ENCODE data around the gene CLCN6. TPM values are rescaled to one million over a fixed set of nuclear protein-coding genes. Genes with fewer than 3 reads are reported as not detected.

CLCN6 gene
- polyA plus RNA-seq, 3 donors: 3.8 to 37.1 (median 4.2) TPM

DNA sequence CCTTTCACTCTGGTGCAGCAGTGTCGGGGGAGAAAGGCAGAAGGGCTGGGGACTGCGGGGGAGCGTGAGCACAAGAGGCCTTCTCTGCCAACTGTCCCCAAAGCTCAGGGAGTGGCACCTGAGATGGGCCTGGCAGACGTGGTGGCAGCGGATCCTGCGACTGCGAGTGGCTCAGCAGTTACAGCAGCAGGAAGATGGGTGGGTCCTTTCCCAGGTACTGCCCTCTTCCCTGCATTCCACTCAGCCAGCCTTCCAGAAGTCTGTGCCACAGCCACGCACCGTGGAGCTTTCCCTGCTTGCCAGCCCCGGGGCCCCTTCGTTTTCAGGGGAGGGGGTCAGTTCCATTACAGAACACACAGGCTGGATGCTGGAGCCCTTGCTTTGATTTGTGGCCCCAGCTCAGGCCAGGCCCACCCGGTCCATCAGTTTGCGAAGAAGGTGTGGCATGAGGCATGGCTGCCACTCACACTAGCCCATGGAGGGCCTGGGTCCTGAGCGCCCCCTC, 17.4 kb upstream of the CLCN6 start:
- intact Hi-C loops (cut with micrococcal nuclease): loop anchor here in 1 of 2 donors (5.0 kb wide), 1 partner anchor 34 kb away; no protein-coding TSS in a partner anchor
- H3K27me3 ChIP-seq (ENCODE audit: control insufficient read depth in 2 of 2, insufficient read depth in 2 of 2, low read length in 2 of 2): no peaks in the 10 kb centered on the region
- no peak overlapping the region for H3K4me2 ChIP-seq (replicated peaks; ENCODE audit: extremely low read depth, low read length, poor library complexity, severe bottlenecking)
- H3K4me1 Mint-ChIP-seq: peaks cover 54% of the 10 kb centered on the region
- peaks cover 2 to 13% (median 2%) of the 10 kb centered on the region in 3 donors for H3K27me3 Mint-ChIP-seq (ENCODE audit: low read depth in 3 of 3)
- no peak overlapping the region for H2AFZ ChIP-seq (ENCODE audit: insufficient read depth, low read depth, low read length, poor library complexity, severe bottlenecking)
- H4K20me1 ChIP-seq (ENCODE audit: insufficient read depth, low read length): no peaks in the 10 kb centered on the region
- peaks cover 43 to 55% of the 10 kb centered on the region in 2 donors for H3K4me1 ChIP-seq (ENCODE audit: control insufficient read depth in 1 of 2, insufficient read depth in 2 of 2, low read length in 2 of 2)
- no peaks in the 10 kb centered on the region for H3K9me3 Mint-ChIP-seq
- H3K36me3 Mint-ChIP-seq: peaks cover 34 to 49% of the 10 kb centered on the region in 2 donors
- H3K9ac ChIP-seq (ENCODE audit: insufficient read depth, low read length, poor library complexity, severe bottlenecking): no peak overlapping the region
- WGBS (ENCODE audit: insufficient coverage): 94% methylated on average over 13 of the region's 14 CpGs
- TF ChIP-seq, protein P1, sequence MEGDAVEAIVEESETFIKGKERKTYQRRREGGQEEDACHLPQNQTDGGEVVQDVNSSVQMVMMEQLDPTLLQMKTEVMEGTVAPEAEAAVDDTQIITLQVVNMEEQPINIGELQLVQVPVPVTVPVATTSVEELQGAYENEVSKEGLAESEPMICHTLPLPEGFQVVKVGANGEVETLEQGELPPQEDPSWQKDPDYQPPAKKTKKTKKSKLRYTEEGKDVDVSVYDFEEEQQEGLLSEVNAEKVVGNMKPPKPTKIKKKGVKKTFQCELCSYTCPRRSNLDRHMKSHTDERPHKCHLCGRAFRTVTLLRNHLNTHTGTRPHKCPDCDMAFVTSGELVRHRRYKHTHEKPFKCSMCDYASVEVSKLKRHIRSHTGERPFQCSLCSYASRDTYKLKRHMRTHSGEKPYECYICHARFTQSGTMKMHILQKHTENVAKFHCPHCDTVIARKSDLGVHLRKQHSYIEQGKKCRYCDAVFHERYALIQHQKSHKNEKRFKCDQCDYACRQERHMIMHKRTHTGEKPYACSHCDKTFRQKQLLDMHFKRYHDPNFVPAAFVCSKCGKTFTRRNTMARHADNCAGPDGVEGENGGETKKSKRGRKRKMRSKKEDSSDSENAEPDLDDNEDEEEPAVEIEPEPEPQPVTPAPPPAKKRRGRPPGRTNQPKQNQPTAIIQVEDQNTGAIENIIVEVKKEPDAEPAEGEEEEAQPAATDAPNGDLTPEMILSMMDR (IDR thresholded peaks at IDR 0.05): no peak
- H3K4me3 Mint-ChIP-seq: no peak overlapping the region
- H3K79me2 ChIP-seq (ENCODE audit: insufficient read depth, low read length): no peaks in the 10 kb centered on the region
- no peaks in the 10 kb centered on the region for H3K9me3 ChIP-seq (replicated peaks in 1 of 2; ENCODE audit: control insufficient read depth in 1 of 2, insufficient read depth in 1 of 2, low read length in 2 of 2)
- peaks cover 22 to 40% of the 10 kb centered on the region in 2 donors for H3K36me3 ChIP-seq (replicated peaks in 1 of 2; ENCODE audit: control insufficient read depth in 1 of 2, insufficient read depth in 2 of 2, low read length in 2 of 2)
- H3K4me3 ChIP-seq (replicated peaks in 1 of 3; ENCODE audit: low read depth in 2 of 3, low read length in 3 of 3): no peak overlapping the region
- H3K27ac Mint-ChIP-seq: peak overlapping the region in 4 of 7 donors; percentile 21 to 100 (median 72)
- DNase-seq: no peak
- peak overlapping the region in 1 of 2 donors; percentile 97 for H3K27ac ChIP-seq (ENCODE audit: low read depth in 1 of 2, low read length in 2 of 2)

- Histone ChIP-seq H3K27me3 (ENCODE audit: control insufficient read depth in 2 of 2, insufficient read depth in 2 of 2, low read length in 2 of 2) (no peaks in the 10 kb centered on the region), H2AFZ (ENCODE audit: insufficient read depth, low read depth, low read length, poor library complexity, severe bottlenecking) (no peak overlapping the region), H3K27ac (ENCODE audit: low read depth in 1 of 2, low read length in 2 of 2) (peak overlapping the region; percentile 94 to 97), H3K36me3 (replicated peaks in 1 of 2; ENCODE audit: control insufficient read depth in 1 of 2, insufficient read depth in 2 of 2, low read length in 2 of 2) (peaks cover 30 to 48% of the 10 kb centered on the region in 2 donors), H3K4me2 (replicated peaks; ENCODE audit: extremely low read depth, low read length, poor library complexity, severe bottlenecking) (no peak overlapping the region), H3K4me1 (ENCODE audit: control insufficient read depth in 1 of 2, insufficient read depth in 2 of 2, low read length in 2 of 2) (peaks cover 43 to 55% of the 10 kb centered on the region in 2 donors), H3K9me3 (replicated peaks in 1 of 2; ENCODE audit: control insufficient read depth in 1 of 2, insufficient read depth in 1 of 2, low read length in 2 of 2) (no peaks in the 10 kb centered on the region), H4K20me1 (ENCODE audit: insufficient read depth, low read length) (no peaks in the 10 kb centered on the region), H3K79me2 (ENCODE audit: insufficient read depth, low read length) (no peaks in the 10 kb centered on the region), H3K4me3 (replicated peaks in 1 of 3; ENCODE audit: low read depth in 2 of 3, low read length in 3 of 3) (no peak overlapping the region), H3K9ac (ENCODE audit: insufficient read depth, low read length, poor library complexity, severe bottlenecking) (peak overlapping the region; percentile 66)
- peaks cover 2 to 10% (median 2%) of the 10 kb centered on the region in 3 donors for H3K27me3 Mint-ChIP-seq (ENCODE audit: low read depth in 3 of 3)
- no peaks in the 10 kb centered on the region for H3K9me3 Mint-ChIP-seq
- 92% methylated on average over 8 of the region's 13 CpGs for WGBS (ENCODE audit: insufficient coverage)
- intact Hi-C loops (cut with micrococcal nuclease): loop anchor here (2.0 to 10.0 kb wide), 3 partner anchors 19 to 55 kb away; partner anchors contain the start of gene AGTRAP (in 1 of the 2)
- H3K4me3 Mint-ChIP-seq: no peak overlapping the region
- DNase-seq: no peak
- peak overlapping the region; percentile 95 to 100 (median 99) for H3K27ac Mint-ChIP-seq
- TF ChIP-seq, protein P1 (IDR thresholded peaks at IDR 0.05): no peak
- H3K4me1 Mint-ChIP-seq: peaks cover 54% of the 10 kb centered on the region
- H3K36me3 Mint-ChIP-seq: peaks cover 41 to 57% of the 10 kb centered on the region in 2 donors
Observed at GRCh38 chr1:11789126-11790067, 16.6 kb upstream of the CLCN6 start.

Measured in CD14-positive monocyte (primary cell).